WTC11 (cell line): ENCODE measurements around the gene ZNF174. TPM values are rescaled to one million over a fixed set of nuclear protein-coding genes. Genes with fewer than 3 reads are reported as not detected.

Source experiments
- ATAC-seq: fragments of 200-7000 bp; cut with Tn5 transposase; 2 replicates; pipeline ENCODE4 v1.10.0; 2021; ENCODE audit warnings: mild to moderate bottlenecking, moderate library complexity
- CTCF ChIA-PET: fragments of 300-600 bp; sonication (Branson Sonifier 250); formaldehyde crosslinking; loops from one replicate; lab custom pipeline; 2021; ENCODE audit warnings: antibody characterized with exemption; lab: Charles Lee
- POLR2A ChIA-PET: fragments of 350-600 bp; sonication (Branson Sonifier 250); formaldehyde crosslinking; loops from one replicate; lab custom pipeline; 2021; ENCODE audit warnings: antibody characterized with exemption; lab: Charles Lee
- DNase-seq: peaks from one replicate; pipeline ENCODE4 v3.0.0; 2021; ENCODE audit warnings: low spot score
- H3K27ac Mint-ChIP-seq: 2 replicates; pipeline ENCODE4 v1.8.0; 2021; ENCODE audit warnings: mixed read lengths
- H3K27me3 Mint-ChIP-seq: 2 replicates; pipeline ENCODE4 v1.8.0; 2021; ENCODE audit warnings: low read depth, mild to moderate bottlenecking, moderate library complexity, mixed read lengths
- H3K36me3 Mint-ChIP-seq: 2 replicates; pipeline ENCODE4 v1.8.0; 2021; ENCODE audit warnings: mixed read lengths
- H3K4me1 Mint-ChIP-seq: 2 replicates; pipeline ENCODE4 v1.8.0; 2022; ENCODE audit warnings: mixed read lengths
- H3K4me3 Mint-ChIP-seq: 2 replicates; pipeline ENCODE4 v1.8.0; 2021; ENCODE audit warnings: mild to moderate bottlenecking, moderate library complexity, mixed read lengths
- H3K9me3 Mint-ChIP-seq: 2 replicates; pipeline ENCODE4 v1.8.0; 2021; ENCODE audit warnings: mixed read lengths
- NFYB ChIP-seq: sonication (generic); formaldehyde crosslinking; conservative IDR thresholded peaks from 2 replicates; pipeline ENCODE4 v1.8.0; 2022; ENCODE audit warnings: low read depth, missing genetic modification reagents
- NR3C1 ChIP-seq: sonication (generic); formaldehyde crosslinking; conservative IDR thresholded peaks from 2 replicates; pipeline ENCODE4 v1.8.1; 2023; ENCODE audit warnings: low read depth, mild to moderate bottlenecking, missing genetic modification reagents
- ZNF317 ChIP-seq: sonication (generic); formaldehyde crosslinking; IDR thresholded peaks from 2 replicates; pipeline ENCODE4 v1.8.1; 2023; ENCODE audit warnings: low read depth, mild to moderate bottlenecking, moderate library complexity, missing genetic modification reagents, borderline replicate concordance
- ZNF396 ChIP-seq: fragments of 250-450 bp; sonication (Bioruptor Pico); IDR thresholded peaks from 2 replicates; pipeline ENCODE4 v1.8.0; 2021; ENCODE audit warnings: mild to moderate bottlenecking, moderate library complexity, borderline replicate concordance
- total RNA-seq: library from RNA; stranded (reverse); gene quantifications from 3 replicates; pipeline ENCODE4 v1.2.3, GENCODE V29; 2021
- TF ChIP-seq, protein P1 (sequence below): fragments of 250-450 bp; sonication (Bioruptor Pico); conservative IDR thresholded peaks from 2 replicates; pipeline ENCODE4 v1.9.0; 2021; ENCODE audit warnings: mild to moderate bottlenecking
- TF ChIP-seq, protein P2 (sequence below): fragments of 250-450 bp; sonication (Bioruptor Pico); IDR thresholded peaks from 2 replicates; pipeline ENCODE4 v1.9.0; 2021; ENCODE audit warnings: mild to moderate bottlenecking
- TF ChIP-seq, protein P3 (sequence below): sonication (generic); formaldehyde crosslinking; IDR thresholded peaks from 2 replicates; pipeline ENCODE4 v1.8.0; 2022; ENCODE audit warnings: mild to moderate bottlenecking, missing genetic modification reagents
- TF ChIP-seq, protein P4 (sequence below): sonication (generic); formaldehyde crosslinking; IDR thresholded peaks from 2 replicates; pipeline ENCODE4 v1.8.1; 2022; ENCODE audit warnings: mild to moderate bottlenecking, missing genetic modification reagents, moderate library complexity, borderline replicate concordance
- TF ChIP-seq, protein P5 (sequence below): sonication (generic); formaldehyde crosslinking; IDR thresholded peaks from 2 replicates; pipeline ENCODE4 v1.8.0; 2023; ENCODE audit warnings: missing genetic modification reagents, mild to moderate bottlenecking, borderline replicate concordance
- TF ChIP-seq, protein P6 (sequence below): sonication (generic); formaldehyde crosslinking; IDR thresholded peaks from 2 replicates; pipeline ENCODE4 v1.8.0; 2022; ENCODE audit warnings: mild to moderate bottlenecking, missing genetic modification reagents
- TF ChIP-seq, protein P7 (sequence below): sonication (generic); formaldehyde crosslinking; IDR thresholded peaks from 2 replicates; pipeline ENCODE4 v1.8.1; 2022; ENCODE audit warnings: mild to moderate bottlenecking, moderate library complexity, missing genetic modification reagents
- TF ChIP-seq, protein P8 (sequence below): sonication (generic); formaldehyde crosslinking; IDR thresholded peaks from 2 replicates; pipeline ENCODE4 v1.8.0; 2022; ENCODE audit warnings: mild to moderate bottlenecking, missing genetic modification reagents
- TF ChIP-seq, protein P9 (sequence below): sonication (generic); formaldehyde crosslinking; IDR thresholded peaks from 2 replicates; pipeline ENCODE4 v1.8.1; 2022; ENCODE audit warnings: low read depth, mild to moderate bottlenecking, moderate library complexity, missing genetic modification reagents, borderline replicate concordance

Gene ZNF174
- total RNA-seq, 1 experiment from 2014 or later, result 13.8 TPM

DNA sequence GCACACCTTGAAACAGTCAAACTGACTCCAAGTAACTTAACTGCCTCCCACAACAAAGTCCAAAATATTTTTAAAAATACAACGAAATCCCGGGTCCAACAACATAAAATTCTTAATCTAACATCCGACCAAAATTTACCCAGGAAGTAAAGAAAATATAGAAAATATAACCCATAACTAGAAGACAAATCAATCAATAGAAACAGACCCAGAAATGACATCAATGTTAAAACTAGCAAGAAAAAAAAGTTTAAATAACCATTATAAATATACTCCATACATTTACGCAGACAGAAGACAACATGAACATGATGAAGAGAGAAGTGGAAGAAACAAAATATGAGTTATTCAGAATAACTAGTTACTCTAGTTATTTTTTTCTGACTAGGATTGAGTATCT is 38.6 kb downstream of the ZNF174 start (continued):
- TF ChIP-seq, protein P1, sequence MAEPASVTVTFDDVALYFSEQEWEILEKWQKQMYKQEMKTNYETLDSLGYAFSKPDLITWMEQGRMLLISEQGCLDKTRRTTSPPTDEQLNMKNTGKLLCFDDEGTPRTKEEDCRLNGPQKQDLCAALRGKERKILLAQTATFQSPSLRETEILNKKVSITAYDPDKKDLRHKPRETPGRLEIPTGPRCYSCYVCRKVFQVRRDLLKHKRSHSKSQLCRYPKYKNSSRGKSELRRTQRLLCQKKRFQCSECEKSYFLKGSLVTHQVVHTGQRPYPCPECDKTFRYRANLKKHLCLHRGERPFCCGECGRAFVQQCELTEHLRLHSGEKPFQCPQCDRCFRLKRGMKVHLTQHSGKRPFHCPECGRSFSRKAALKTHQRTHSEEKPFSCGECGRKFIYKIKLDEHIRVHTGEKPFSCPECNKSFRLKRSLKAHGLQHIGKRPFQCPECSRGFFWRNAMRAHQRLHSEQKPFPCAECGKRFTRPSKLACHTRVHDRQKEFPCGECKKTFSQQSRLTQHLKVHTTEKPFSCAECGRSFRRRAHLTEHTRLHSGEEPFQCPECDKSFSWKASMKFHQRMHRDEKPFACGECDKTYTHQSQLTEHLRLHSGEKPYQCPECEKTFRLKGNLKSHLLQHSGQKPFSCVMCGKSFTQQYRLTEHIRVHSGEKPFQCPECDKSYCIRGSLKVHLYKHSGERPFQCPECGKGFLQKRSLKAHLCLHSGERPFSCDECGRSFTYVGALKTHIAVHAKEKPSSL, result no peak
- TF ChIP-seq NR3C1 (CRISPR knock-in tag), result no peak
- TF ChIP-seq, protein P2, sequence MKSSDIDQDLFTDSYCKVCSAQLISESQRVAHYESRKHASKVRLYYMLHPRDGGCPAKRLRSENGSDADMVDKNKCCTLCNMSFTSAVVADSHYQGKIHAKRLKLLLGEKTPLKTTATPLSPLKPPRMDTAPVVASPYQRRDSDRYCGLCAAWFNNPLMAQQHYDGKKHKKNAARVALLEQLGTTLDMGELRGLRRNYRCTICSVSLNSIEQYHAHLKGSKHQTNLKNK, result no peak
- TF ChIP-seq, protein P3, sequence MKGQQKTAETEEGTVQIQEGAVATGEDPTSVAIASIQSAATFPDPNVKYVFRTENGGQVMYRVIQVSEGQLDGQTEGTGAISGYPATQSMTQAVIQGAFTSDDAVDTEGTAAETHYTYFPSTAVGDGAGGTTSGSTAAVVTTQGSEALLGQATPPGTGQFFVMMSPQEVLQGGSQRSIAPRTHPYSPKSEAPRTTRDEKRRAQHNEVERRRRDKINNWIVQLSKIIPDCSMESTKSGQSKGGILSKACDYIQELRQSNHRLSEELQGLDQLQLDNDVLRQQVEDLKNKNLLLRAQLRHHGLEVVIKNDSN (CRISPR knock-in tag), result no peak
- no peak for TF ChIP-seq ZNF317
- TF ChIP-seq, all 79 proteins: peak for 0

DNA sequence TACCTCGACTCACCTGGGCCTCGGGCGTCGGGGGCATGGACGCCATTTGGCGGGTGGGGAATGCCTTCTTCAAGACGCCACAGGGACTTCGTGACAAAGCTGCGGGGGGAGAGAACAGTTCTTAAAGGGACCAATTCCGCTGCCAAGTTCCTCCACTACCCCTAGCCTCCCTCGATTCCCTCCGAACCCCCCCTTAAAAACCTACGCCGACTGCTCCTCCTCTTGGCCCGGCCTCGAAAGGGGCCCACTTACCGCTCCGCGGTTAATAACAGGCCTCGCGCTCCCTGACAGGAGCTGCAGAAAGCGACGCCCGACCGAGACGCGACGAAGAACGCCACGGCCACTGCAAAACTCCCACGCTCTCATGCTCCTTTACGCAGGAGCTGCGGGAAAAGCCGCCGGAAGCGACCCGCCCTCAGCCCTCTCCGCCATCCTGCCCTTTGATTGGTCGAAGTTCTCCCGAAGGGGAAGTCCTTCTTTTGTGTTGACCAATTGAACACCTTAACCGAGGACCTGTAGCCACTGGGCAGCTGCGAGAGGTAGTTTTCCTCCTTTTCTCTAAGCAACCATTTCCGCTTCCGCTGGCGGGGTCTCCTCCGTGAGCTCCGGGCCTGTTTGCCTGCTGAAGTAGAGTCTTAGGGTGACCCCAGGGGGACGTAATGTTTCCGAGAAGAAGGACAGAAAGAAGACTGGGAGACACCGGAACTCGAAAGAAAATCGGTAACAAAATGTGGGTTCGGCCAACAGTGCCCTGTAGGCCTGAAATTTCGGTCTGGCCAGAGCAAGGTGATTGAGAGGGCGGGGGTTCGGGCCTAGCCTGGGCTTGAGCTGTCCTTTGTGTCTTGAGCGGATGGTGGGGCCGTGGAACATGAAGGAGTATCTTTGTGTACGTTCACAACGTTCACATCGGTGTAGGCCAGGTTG is 42.4 kb downstream of the ZNF174 start, which contains the start of the genes NAA60 and ZNF597:
TSS of gene NAA60 (plus strand) at position 573 of the 924 bp plus-strand sequence. CDS start 32,548 bp downstream, outside the sequence.
TSS of gene ZNF597 (minus strand) at position 397 of the 924 bp plus-strand sequence. CDS start at position 46, 351 bp downstream.
- H3K9me3 Mint-ChIP-seq, result peaks cover 20% of the 10 kb centered on the region
- CTCF ChIA-PET, result interaction anchor here (0.8 to 1.8 kb wide), 8 partner anchors 12 to 291 kb away, joined by 3 to 13 read pairs (median 4); partner anchors contain the start of genes CLUAP1, ZNF174 and ZSCAN32
- TF ChIP-seq NFYB (CRISPR knock-in tag) (peak; percentile 52), ZNF317 (no peak), ZNF396 (no peak)
- TF ChIP-seq, protein P4, sequence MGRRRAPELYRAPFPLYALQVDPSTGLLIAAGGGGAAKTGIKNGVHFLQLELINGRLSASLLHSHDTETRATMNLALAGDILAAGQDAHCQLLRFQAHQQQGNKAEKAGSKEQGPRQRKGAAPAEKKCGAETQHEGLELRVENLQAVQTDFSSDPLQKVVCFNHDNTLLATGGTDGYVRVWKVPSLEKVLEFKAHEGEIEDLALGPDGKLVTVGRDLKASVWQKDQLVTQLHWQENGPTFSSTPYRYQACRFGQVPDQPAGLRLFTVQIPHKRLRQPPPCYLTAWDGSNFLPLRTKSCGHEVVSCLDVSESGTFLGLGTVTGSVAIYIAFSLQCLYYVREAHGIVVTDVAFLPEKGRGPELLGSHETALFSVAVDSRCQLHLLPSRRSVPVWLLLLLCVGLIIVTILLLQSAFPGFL (CRISPR knock-in tag), result no peak
- TF ChIP-seq, protein P5, sequence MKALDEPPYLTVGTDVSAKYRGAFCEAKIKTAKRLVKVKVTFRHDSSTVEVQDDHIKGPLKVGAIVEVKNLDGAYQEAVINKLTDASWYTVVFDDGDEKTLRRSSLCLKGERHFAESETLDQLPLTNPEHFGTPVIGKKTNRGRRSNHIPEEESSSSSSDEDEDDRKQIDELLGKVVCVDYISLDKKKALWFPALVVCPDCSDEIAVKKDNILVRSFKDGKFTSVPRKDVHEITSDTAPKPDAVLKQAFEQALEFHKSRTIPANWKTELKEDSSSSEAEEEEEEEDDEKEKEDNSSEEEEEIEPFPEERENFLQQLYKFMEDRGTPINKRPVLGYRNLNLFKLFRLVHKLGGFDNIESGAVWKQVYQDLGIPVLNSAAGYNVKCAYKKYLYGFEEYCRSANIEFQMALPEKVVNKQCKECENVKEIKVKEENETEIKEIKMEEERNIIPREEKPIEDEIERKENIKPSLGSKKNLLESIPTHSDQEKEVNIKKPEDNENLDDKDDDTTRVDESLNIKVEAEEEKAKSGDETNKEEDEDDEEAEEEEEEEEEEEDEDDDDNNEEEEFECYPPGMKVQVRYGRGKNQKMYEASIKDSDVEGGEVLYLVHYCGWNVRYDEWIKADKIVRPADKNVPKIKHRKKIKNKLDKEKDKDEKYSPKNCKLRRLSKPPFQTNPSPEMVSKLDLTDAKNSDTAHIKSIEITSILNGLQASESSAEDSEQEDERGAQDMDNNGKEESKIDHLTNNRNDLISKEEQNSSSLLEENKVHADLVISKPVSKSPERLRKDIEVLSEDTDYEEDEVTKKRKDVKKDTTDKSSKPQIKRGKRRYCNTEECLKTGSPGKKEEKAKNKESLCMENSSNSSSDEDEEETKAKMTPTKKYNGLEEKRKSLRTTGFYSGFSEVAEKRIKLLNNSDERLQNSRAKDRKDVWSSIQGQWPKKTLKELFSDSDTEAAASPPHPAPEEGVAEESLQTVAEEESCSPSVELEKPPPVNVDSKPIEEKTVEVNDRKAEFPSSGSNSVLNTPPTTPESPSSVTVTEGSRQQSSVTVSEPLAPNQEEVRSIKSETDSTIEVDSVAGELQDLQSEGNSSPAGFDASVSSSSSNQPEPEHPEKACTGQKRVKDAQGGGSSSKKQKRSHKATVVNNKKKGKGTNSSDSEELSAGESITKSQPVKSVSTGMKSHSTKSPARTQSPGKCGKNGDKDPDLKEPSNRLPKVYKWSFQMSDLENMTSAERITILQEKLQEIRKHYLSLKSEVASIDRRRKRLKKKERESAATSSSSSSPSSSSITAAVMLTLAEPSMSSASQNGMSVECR (CRISPR knock-in tag), result peak; percentile 18; the same call in 1 of the 2 replicates
- TF ChIP-seq, protein P6, sequence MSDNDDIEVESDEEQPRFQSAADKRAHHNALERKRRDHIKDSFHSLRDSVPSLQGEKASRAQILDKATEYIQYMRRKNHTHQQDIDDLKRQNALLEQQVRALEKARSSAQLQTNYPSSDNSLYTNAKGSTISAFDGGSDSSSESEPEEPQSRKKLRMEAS (CRISPR knock-in tag), result 0 out of 2 replicates have a peak, but pooled peaks have one; percentile 50
- TF ChIP-seq, protein P7, sequence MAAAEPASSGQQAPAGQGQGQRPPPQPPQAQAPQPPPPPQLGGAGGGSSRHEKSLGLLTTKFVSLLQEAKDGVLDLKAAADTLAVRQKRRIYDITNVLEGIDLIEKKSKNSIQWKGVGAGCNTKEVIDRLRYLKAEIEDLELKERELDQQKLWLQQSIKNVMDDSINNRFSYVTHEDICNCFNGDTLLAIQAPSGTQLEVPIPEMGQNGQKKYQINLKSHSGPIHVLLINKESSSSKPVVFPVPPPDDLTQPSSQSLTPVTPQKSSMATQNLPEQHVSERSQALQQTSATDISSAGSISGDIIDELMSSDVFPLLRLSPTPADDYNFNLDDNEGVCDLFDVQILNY (CRISPR knock-in tag), result no peak
- TF ChIP-seq, protein P8, sequence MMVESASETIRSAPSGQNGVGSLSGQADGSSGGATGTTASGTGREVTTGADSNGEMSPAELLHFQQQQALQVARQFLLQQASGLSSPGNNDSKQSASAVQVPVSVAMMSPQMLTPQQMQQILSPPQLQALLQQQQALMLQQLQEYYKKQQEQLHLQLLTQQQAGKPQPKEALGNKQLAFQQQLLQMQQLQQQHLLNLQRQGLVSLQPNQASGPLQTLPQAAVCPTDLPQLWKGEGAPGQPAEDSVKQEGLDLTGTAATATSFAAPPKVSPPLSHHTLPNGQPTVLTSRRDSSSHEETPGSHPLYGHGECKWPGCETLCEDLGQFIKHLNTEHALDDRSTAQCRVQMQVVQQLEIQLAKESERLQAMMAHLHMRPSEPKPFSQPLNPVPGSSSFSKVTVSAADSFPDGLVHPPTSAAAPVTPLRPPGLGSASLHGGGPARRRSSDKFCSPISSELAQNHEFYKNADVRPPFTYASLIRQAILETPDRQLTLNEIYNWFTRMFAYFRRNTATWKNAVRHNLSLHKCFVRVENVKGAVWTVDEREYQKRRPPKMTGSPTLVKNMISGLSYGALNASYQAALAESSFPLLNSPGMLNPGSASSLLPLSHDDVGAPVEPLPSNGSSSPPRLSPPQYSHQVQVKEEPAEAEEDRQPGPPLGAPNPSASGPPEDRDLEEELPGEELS (CRISPR knock-in tag), result no peak
- TF ChIP-seq, protein P9, sequence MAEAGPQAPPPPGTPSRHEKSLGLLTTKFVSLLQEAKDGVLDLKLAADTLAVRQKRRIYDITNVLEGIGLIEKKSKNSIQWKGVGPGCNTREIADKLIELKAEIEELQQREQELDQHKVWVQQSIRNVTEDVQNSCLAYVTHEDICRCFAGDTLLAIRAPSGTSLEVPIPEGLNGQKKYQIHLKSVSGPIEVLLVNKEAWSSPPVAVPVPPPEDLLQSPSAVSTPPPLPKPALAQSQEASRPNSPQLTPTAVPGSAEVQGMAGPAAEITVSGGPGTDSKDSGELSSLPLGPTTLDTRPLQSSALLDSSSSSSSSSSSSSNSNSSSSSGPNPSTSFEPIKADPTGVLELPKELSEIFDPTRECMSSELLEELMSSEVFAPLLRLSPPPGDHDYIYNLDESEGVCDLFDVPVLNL (CRISPR knock-in tag), result no peak

More for the DNA sequence above, 42.4 kb downstream of the ZNF174 start, which contains the start of the genes NAA60 and ZNF597:
- H3K36me3 Mint-ChIP-seq, result peaks cover 31% of the 10 kb centered on the region
- peak within 1 kb of the TSS; percentile 97 for H3K4me3 Mint-ChIP-seq
- POLR2A ChIA-PET, result interaction anchor here (0.7 to 1.6 kb wide), 5 partner anchors 14 to 438 kb away, joined by 3 to 10 read pairs (median 4); partner anchors contain the start of genes ZNF174 and ZSCAN32
- ATAC-seq (peak; percentile 95), DNase-seq (peak; percentile 76)
- no peaks in the 10 kb centered on the region; the same call in 1 of the 2 replicates for H3K27me3 Mint-ChIP-seq
- H3K27ac Mint-ChIP-seq, result peak within 1 kb of the TSS; percentile 89
- 0 out of 2 replicates have a peak, but pooled peaks cover 6% of the 10 kb centered on the region for H3K4me1 Mint-ChIP-seq
